Measurements from ENCODE around the gene STX12.
"Not testable (repeated sequence)": the region's sequence is repeated elsewhere in the genome, so short reads cannot be mapped to it uniquely, and the experiment has no call there.

GRCh38 chr1:27790270-27790669 is 17.3 kb downstream of the STX12 start:
- not testable (repeated sequence) for TF ChIP-seq CTCF (IDR thresholded peaks at IDR 0.05; ENCODE audit: low read depth, low read length); EZH2phosphoT487 (IDR thresholded peaks at IDR 0.05; ENCODE audit: low read depth)

Measured in OCI-LY3 (cell line).